Measurements from ENCODE around the gene THAP10.

DNA sequence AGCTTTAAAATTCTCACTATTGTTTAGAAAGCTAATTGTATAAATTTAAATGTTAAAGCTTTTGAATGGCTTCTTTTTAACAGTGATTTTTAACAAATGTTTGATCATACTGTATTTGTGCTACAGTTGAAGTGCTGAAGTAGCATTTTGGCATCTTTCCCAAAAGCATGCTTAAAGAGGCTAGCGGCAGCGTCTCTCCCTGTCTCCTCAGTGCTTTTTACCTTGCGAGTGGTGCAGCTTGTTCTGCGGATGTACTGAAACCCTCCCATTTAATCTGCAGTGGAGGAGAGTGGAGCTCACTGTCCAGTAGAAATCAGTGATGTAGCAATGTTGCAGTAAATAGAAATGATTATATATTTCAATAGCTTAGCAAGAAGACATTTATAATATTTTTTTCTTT, 44.1 kb upstream of the THAP10 start:
- no peak for TF ChIP-seq EZH2 (IDR thresholded peaks at IDR 0.05; ENCODE audit: borderline replicate concordance, insufficient read depth, low read depth, low read length, poor library complexity, severe bottlenecking)
- TF ChIP-seq, protein P1, sequence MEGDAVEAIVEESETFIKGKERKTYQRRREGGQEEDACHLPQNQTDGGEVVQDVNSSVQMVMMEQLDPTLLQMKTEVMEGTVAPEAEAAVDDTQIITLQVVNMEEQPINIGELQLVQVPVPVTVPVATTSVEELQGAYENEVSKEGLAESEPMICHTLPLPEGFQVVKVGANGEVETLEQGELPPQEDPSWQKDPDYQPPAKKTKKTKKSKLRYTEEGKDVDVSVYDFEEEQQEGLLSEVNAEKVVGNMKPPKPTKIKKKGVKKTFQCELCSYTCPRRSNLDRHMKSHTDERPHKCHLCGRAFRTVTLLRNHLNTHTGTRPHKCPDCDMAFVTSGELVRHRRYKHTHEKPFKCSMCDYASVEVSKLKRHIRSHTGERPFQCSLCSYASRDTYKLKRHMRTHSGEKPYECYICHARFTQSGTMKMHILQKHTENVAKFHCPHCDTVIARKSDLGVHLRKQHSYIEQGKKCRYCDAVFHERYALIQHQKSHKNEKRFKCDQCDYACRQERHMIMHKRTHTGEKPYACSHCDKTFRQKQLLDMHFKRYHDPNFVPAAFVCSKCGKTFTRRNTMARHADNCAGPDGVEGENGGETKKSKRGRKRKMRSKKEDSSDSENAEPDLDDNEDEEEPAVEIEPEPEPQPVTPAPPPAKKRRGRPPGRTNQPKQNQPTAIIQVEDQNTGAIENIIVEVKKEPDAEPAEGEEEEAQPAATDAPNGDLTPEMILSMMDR (IDR thresholded peaks at IDR 0.05): no peak

Data from B cell (primary cell).